Smooth muscle cell of the pulmonary artery (primary cell): ENCODE results near the gene ZC3H12C. TPM values are rescaled to one million over a fixed set of nuclear protein-coding genes. Genes with fewer than 3 reads are reported as not detected.

Experiments
- total RNA-seq: library from RNA; depleted of rRNA; stranded (reverse); fragments of >200 nt; gene quantifications from 2 replicates; pipeline ENCODE4 v1.2.3, GENCODE V29; 2014

ZC3H12C gene
- total RNA-seq: 9.6 and 14.8 TPM in 2 replicates

DNA sequence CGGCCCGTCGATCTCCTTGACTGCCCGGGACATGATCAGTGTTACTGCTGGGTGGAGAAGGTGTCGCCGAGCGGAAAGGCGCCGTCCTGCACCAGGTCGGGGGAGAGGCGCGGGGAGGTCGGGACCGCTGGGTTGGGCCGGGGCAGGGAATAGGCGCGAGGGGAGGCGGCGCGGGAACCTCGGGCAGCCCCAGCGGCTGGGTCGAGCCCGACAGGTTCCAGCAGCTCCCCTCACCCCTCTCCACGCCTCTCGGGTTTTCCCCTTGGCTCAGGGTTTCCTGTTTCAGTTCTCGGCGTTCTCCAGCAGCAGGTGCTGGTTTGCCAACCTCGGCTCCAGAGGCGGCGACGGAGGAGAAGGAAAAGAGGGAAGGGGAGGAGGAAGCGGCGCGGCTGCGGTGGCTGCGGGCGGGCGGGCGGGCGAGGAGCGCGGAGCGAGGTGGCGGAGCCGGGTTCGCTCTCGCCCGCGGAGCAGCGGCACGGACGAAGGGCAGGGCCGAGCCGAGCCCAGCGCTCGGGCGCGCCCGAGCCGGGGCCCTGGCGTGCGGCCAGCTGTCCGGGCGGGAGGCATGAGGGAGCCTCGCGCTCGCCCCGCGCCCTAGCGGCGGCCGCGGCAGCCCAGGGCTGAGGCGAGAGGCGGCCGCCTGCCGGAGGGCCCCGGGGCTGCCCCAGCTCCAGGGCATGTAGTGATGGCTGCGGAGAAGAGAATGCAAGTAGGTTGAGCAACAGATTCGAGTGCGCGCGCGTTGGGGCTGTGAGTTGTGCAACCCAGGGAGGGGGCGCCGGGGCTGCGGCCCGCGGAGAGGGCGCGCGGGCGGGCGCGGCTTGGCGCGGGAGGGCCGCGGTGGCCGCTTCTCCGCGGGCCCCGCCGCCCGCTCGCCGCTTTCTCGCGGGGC is at the start of gene ZC3H12C:
ZC3H12C (plus strand) TSS at position 878 of the 892 bp plus-strand sequence. CDS start 20 bp downstream, outside the sequence.

Other genes with a start within 250 kb of the ZC3H12C start
- gene RDX, start 203.2 kb downstream of the ZC3H12C start, total RNA-seq: 58.8 and 68.7 TPM in 2 replicates